Osteoblast (primary cell): ENCODE measurements around the gene SEPHS2. TPM values are rescaled to one million over a fixed set of nuclear protein-coding genes. Genes with fewer than 3 reads are reported as not detected.

Experiments used
- DNase-seq: peaks from one replicate; pipeline ENCODE4 v3.0.0; 2011; ENCODE audit warnings: low spot score, mixed read lengths; ENCODE audit not compliant: insufficient read length; ENCODE audit errors: missing footprints
- H2AFZ ChIP-seq: 2 replicates; pipeline ENCODE4 v1.6.0; 2011; ENCODE audit warnings: mild to moderate bottlenecking, low read length
- H3K27ac ChIP-seq: 2 replicates; pipeline ENCODE4 v1.5.1; 2011; ENCODE audit warnings: mild to moderate bottlenecking, low read depth, low read length, moderate library complexity
- H3K27me3 ChIP-seq: 2 replicates; pipeline ENCODE4 v1.6.0; 2012; ENCODE audit warnings: mild to moderate bottlenecking, control low read depth, inconsistent platforms, low read length, moderate library complexity; ENCODE audit not compliant: insufficient read depth
- H3K36me3 ChIP-seq: 2 replicates; pipeline ENCODE4 v1.5.1; 2011; ENCODE audit warnings: mild to moderate bottlenecking, low read length, control low read depth, moderate library complexity; ENCODE audit not compliant: insufficient read depth
- H3K4me1 ChIP-seq: 2 replicates; pipeline ENCODE4 v1.5.1; 2011; ENCODE audit warnings: mild to moderate bottlenecking, low read length, control low read depth, moderate library complexity; ENCODE audit not compliant: insufficient read depth
- H3K4me2 ChIP-seq: 2 replicates; pipeline ENCODE4 v1.6.0; 2011; ENCODE audit warnings: mild to moderate bottlenecking, low read length; ENCODE audit not compliant: insufficient read depth
- H3K4me3 ChIP-seq: fragments of 200-600 bp; sonication (generic); 3 replicates; pipeline ENCODE4 v1.5.1; 2012; ENCODE audit warnings: mild to moderate bottlenecking, low read length, inconsistent platforms; ENCODE audit not compliant: insufficient read depth
- H3K79me2 ChIP-seq: 2 replicates; pipeline ENCODE4 v1.6.0; 2012; ENCODE audit warnings: mild to moderate bottlenecking, low read length, control low read depth, inconsistent platforms; ENCODE audit not compliant: insufficient read depth
- H3K9me3 ChIP-seq: 2 replicates; pipeline ENCODE4 v1.5.1; 2011; ENCODE audit warnings: low read depth, low read length, control low read depth
- H4K20me1 ChIP-seq: 2 replicates; pipeline ENCODE4 v1.6.0; 2012; ENCODE audit warnings: mild to moderate bottlenecking, low read length, control low read depth; ENCODE audit not compliant: insufficient read depth
- total RNA-seq: library from RNA; depleted of rRNA; stranded (reverse); fragments of >200 nt; gene quantifications from 2 replicates; pipeline ENCODE4 v1.2.3, GENCODE V29; 2012
- TF ChIP-seq, protein P1 (sequence below): IDR thresholded peaks from 2 replicates; pipeline ENCODE4 v1.5.1; 2011; ENCODE audit warnings: mild to moderate bottlenecking, low read depth, low read length, moderate library complexity; ENCODE audit errors: extremely low read depth

The SEPHS2 gene
- total RNA-seq, 1 donor = 20.3 TPM

DNA sequence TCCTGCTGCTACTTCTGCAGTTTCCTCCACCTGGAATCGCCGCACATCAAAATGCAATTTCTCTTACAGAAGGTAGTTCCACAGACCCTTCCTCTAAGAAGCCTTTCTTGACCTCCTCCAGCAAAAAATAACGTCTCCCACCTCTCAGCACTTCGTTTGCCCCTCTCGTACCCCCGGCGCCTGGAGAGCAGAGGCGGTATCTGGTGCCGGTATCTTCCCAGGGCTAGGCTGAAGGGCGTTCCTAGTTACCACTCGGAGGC lies 16.3 kb downstream of the SEPHS2 start:
- Histone ChIP-seq H4K20me1 (no peaks in the 10 kb centered on the region), H3K4me2 (peak overlapping the region; percentile 99), H3K27me3 (no peaks in the 10 kb centered on the region), H3K4me3 (peak overlapping the region; percentile 88), H3K4me1 (peaks cover 20% of the 10 kb centered on the region), H2AFZ (peak overlapping the region; percentile 93), H3K9me3 (no peaks in the 10 kb centered on the region), H3K27ac (peak overlapping the region; percentile 58), H3K36me3 (no peaks in the 10 kb centered on the region), H3K79me2 (peaks cover 23% of the 10 kb centered on the region)
- no peak for DNase-seq
- TF ChIP-seq, protein P1, sequence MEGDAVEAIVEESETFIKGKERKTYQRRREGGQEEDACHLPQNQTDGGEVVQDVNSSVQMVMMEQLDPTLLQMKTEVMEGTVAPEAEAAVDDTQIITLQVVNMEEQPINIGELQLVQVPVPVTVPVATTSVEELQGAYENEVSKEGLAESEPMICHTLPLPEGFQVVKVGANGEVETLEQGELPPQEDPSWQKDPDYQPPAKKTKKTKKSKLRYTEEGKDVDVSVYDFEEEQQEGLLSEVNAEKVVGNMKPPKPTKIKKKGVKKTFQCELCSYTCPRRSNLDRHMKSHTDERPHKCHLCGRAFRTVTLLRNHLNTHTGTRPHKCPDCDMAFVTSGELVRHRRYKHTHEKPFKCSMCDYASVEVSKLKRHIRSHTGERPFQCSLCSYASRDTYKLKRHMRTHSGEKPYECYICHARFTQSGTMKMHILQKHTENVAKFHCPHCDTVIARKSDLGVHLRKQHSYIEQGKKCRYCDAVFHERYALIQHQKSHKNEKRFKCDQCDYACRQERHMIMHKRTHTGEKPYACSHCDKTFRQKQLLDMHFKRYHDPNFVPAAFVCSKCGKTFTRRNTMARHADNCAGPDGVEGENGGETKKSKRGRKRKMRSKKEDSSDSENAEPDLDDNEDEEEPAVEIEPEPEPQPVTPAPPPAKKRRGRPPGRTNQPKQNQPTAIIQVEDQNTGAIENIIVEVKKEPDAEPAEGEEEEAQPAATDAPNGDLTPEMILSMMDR = no peak

DNA sequence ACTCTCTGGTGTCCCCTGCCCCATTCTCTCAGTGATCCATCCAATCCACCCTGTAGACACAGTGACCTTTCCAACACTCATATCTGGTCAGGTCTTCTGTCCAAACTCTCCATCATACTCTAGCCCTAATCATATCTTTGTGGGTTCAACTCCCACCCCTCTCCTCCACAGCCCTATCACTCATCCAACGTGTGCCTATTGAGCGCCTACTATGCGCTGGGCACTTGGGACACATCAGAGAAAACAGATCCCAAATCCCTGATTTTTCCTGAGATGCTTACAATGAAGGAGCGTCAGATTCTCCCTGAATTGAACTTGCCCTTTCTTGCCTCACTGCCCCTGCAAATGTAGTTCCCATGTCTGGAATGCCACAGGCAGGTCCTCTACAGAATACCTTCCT lies 17.6 kb downstream of the SEPHS2 start:
- no peak for DNase-seq
- Histone ChIP-seq H3K9me3 (no peaks in the 10 kb centered on the region), H3K27me3 (no peaks in the 10 kb centered on the region), H3K4me3 (no peak overlapping the region), H2AFZ (no peak overlapping the region), H3K4me2 (no peak overlapping the region), H4K20me1 (no peaks in the 10 kb centered on the region), H3K79me2 (peaks cover 23% of the 10 kb centered on the region), H3K4me1 (peaks cover 20% of the 10 kb centered on the region), H3K36me3 (peaks cover 8% of the 10 kb centered on the region), H3K27ac (no peak overlapping the region)
- TF ChIP-seq, protein P1 = no peak

DNA sequence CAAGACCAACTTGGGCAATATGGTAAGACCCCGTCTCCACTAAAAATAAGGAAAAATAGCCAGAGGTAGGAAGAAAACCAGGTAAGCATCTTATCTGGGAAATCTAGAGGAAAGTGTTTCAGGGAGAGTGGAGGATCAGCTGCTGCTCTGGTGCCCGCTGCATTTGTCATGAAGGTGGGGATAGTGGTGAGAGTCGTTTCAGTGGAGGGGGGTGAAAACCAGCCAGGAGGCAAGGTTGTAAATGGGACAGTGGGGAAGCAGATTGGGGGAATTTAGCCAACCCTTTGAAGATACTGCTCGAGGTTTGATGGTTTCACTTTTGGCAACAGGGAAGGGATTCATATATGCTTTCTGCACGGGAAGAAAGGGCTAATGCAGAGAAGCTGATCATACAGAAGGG lies 24.7 kb downstream of the SEPHS2 start:
- Histone ChIP-seq H3K9me3 (no peaks in the 10 kb centered on the region), H3K4me2 (no peak overlapping the region), H4K20me1 (peaks cover 12% of the 10 kb centered on the region), H3K4me3 (no peak overlapping the region), H3K36me3 (peaks cover 15% of the 10 kb centered on the region), H2AFZ (no peak overlapping the region), H3K4me1 (no peaks in the 10 kb centered on the region), H3K79me2 (peaks cover 4% of the 10 kb centered on the region), H3K27me3 (no peaks in the 10 kb centered on the region), H3K27ac (no peak overlapping the region)
- TF ChIP-seq, protein P1 = no peak
- no peak for DNase-seq

DNA sequence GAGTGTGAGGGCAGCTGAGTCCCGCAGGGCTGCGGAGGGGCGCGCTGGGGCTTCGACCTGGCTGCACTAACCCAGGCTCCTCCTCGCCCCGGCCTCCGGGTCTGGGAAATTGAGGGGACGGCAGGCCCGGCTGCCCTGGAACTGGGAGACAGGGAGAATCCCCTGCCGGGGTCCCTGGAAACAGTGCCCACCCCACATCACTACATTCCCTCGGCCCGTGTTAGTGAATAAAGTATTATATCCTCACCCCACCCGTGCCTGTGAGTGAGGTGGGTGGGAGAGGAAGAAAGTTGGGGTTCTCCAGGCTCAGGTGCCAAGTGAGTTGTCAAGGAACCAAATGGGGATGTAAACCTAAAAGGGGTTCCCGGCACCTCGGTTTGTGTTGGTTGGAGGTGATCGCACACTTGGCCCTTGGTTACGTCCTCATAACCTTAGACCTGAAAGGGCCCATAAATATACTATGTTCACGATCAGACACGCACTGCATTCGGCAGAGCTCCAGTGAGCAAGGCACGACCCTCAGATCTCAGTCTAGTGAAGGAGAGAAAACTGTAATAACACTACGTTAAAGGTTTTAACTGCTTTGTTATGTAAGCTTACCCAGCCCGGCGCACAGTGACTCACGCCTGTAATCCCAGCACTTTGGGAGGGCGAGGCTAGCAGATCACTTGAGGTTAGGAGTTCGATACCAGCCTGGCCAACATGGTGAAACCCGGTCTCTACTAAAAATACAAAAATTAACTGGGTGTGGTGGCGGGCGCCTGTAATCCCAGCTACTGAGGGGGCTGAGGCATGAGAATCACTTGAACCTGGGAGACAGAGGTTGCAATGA lies 27.1 kb downstream of the SEPHS2 start:
- Histone ChIP-seq H3K4me1 (no peaks in the 10 kb centered on the region), H3K27me3 (no peaks in the 10 kb centered on the region), H3K27ac (no peak overlapping the region), H3K36me3 (peaks cover 17% of the 10 kb centered on the region), H3K4me3 (peak overlapping the region; percentile 78), H3K9me3 (no peaks in the 10 kb centered on the region), H3K4me2 (peak overlapping the region; percentile 81), H4K20me1 (peaks cover 14% of the 10 kb centered on the region), H2AFZ (no peak overlapping the region), H3K79me2 (peaks cover 3% of the 10 kb centered on the region)
- TF ChIP-seq, protein P1 = no peak
- DNase-seq = no peak
